ENCODE measurements around the gene TMOD4. TPM values are rescaled to one million over a fixed set of nuclear protein-coding genes. Genes with fewer than 3 reads are reported as not detected.

TMOD4 gene
- total RNA-seq, 1 experiment from 2014 or later, result not detected

GRCh38 chr1:151164732-151165280 is 11.0 kb downstream of the TMOD4 start:
- Histone ChIP-seq H3K79me2 (ENCODE audit: low read depth) (peaks cover 28% of the 10 kb centered on the region), H3K36me3 (ENCODE audit: low read depth) (no peaks in the 10 kb centered on the region), H3K27me3 (ENCODE audit: insufficient read depth, low read depth) (no peaks in the 10 kb centered on the region), H2AFZ (peak overlapping the region; percentile 89), H3K9me3 (ENCODE audit: insufficient read depth, low read depth) (no peaks in the 10 kb centered on the region), H3K4me3 (peak overlapping the region; percentile 64), H3K27ac (no peak overlapping the region), H3K4me1 (replicated peaks; ENCODE audit: insufficient read depth) (peaks cover 15% of the 10 kb centered on the region; the same call in 1 of the 2 replicates), H3F3A (ENCODE audit: insufficient read depth, low read depth) (peaks cover 6% of the 10 kb centered on the region; the same call in 1 of the 2 replicates), H3K9me2 (ENCODE audit: insufficient read depth) (no peaks in the 10 kb centered on the region), H3K4me2 (peak overlapping the region; percentile 77), H4K20me1 (ENCODE audit: insufficient read depth) (no peaks in the 10 kb centered on the region)
- DNase-seq, result peak in 1 of 2 experiments; percentile 36
- POLR2A ChIA-PET (ENCODE audit: unreplicated experiment), result interaction anchor here (0.5 to 0.8 kb wide), 3 partner anchors 25 to 352 kb away, joined by 9 to 21 read pairs (median 10); partner anchors contain the start of gene VPS72
- CTCF ChIA-PET, result interaction anchor here (0.8 kb wide), 1 partner anchor 65 kb away, joined by 4 read pairs; no protein-coding TSS in a partner anchor
- BruUV-seq (replicated peaks), result no TSS peak
- TF ChIP-seq EZH2 (IDR thresholded peaks at IDR 0.05; ENCODE audit: low read depth) (no peak), CTCF (conservative IDR thresholded peaks at IDR 0.05) (no peak)
- intact Hi-C loops (cut with micrococcal nuclease; ENCODE audit: unreplicated experiment), result loop anchor here (1.0 to 5.0 kb wide), 2 partner anchors 19 to 158 kb away; partner anchors contain the start of genes MINDY1, PRUNE1 and SEMA6C

GRCh38 chr1:151159373-151159772 is 16.4 kb downstream of the TMOD4 start:
- no peak overlapping the region for H3K4me2 ChIP-seq
- no peaks in the 10 kb centered on the region for H3K9me2 ChIP-seq (ENCODE audit: insufficient read depth)
- no peak overlapping the region for H3K27ac ChIP-seq
- no peaks in the 10 kb centered on the region for H3K36me3 ChIP-seq (ENCODE audit: low read depth)
- H4K20me1 ChIP-seq (ENCODE audit: insufficient read depth), result no peaks in the 10 kb centered on the region
- peaks cover 4% of the 10 kb centered on the region; the same call in 1 of the 2 replicates for H3K4me1 ChIP-seq (replicated peaks; ENCODE audit: insufficient read depth)
- H3F3A ChIP-seq (ENCODE audit: insufficient read depth, low read depth), result peaks cover 12% of the 10 kb centered on the region; the same call in 1 of the 2 replicates
- no peaks in the 10 kb centered on the region for H3K27me3 ChIP-seq (ENCODE audit: insufficient read depth, low read depth)
- CTCF ChIA-PET, result no interaction called here
- DNase-seq, result no peak
- BruUV-seq (replicated peaks), result no TSS peak
- POLR2A ChIA-PET (ENCODE audit: unreplicated experiment), result no interaction called here
- H2AFZ ChIP-seq, result no peak overlapping the region
- H3K4me3 ChIP-seq, result no peak overlapping the region
- no peaks in the 10 kb centered on the region for H3K9me3 ChIP-seq (ENCODE audit: insufficient read depth, low read depth)
- H3K79me2 ChIP-seq (ENCODE audit: low read depth), result peaks cover 5% of the 10 kb centered on the region; the same call in 1 of the 2 replicates
- TF ChIP-seq EZH2 (IDR thresholded peaks at IDR 0.05; ENCODE audit: low read depth), result no peak
- no peak for TF ChIP-seq CTCF (conservative IDR thresholded peaks at IDR 0.05)
- intact Hi-C loops (cut with micrococcal nuclease; ENCODE audit: unreplicated experiment), result loop anchor here (1.0 to 5.0 kb wide), 2 partner anchors 60 to 902 kb away; partner anchors contain the start of gene CA14

- BruUV-seq (replicated peaks), result no TSS peak
- no peaks in the 10 kb centered on the region for H3K9me2 ChIP-seq (ENCODE audit: insufficient read depth)
- H3K4me1 ChIP-seq (replicated peaks; ENCODE audit: insufficient read depth), result no peaks in the 10 kb centered on the region
- no peak overlapping the region for H3K27ac ChIP-seq
- ChIA-PET CTCF (interaction anchor here (0.6 kb wide), 1 partner anchor 59 kb away, joined by 5 read pairs; no protein-coding TSS in a partner anchor), POLR2A (ENCODE audit: unreplicated experiment) (no interaction called here)
- DNase-seq, result no peak
- H4K20me1 ChIP-seq (ENCODE audit: insufficient read depth), result no peaks in the 10 kb centered on the region
- no peaks in the 10 kb centered on the region; the same call in 1 of the 2 replicates for H3K79me2 ChIP-seq (ENCODE audit: low read depth)
- H3K27me3 ChIP-seq (ENCODE audit: insufficient read depth, low read depth), result no peaks in the 10 kb centered on the region
- no peak overlapping the region for H3K4me3 ChIP-seq
- no peaks in the 10 kb centered on the region for H3K36me3 ChIP-seq (ENCODE audit: low read depth)
- H3F3A ChIP-seq (ENCODE audit: insufficient read depth, low read depth), result peaks cover 12% of the 10 kb centered on the region; the same call in 1 of the 2 replicates
- H3K9me3 ChIP-seq (ENCODE audit: insufficient read depth, low read depth), result no peaks in the 10 kb centered on the region
- no peak for TF ChIP-seq CTCF (conservative IDR thresholded peaks at IDR 0.05)
- TF ChIP-seq EZH2 (IDR thresholded peaks at IDR 0.05; ENCODE audit: low read depth), result no peak
- no peak overlapping the region for H2AFZ ChIP-seq
- intact Hi-C loops (cut with micrococcal nuclease; ENCODE audit: unreplicated experiment), result loop anchor here (1.0 to 5.0 kb wide), 2 partner anchors 60 to 902 kb away; partner anchors contain the start of gene CA14
- no peak overlapping the region for H3K4me2 ChIP-seq
These were observed 17.0 kb downstream of the TMOD4 start for GRCh38 chr1:151158751-151159251.

Data from PC-9 (cell line).